Osteoblast (primary cell): ENCODE measurements around the gene APBA2. TPM values are rescaled to one million over a fixed set of nuclear protein-coding genes. Genes with fewer than 3 reads are reported as not detected.
A peak's percentile ranks its signal among the peaks of the same experiment; 100 is the strongest.

Experiments
- DNase-seq: peaks from one replicate; pipeline ENCODE4 v3.0.0; 2011; ENCODE audit warnings: low spot score, mixed read lengths; ENCODE audit not compliant: insufficient read length; ENCODE audit errors: missing footprints
- H2AFZ ChIP-seq: 2 replicates; pipeline ENCODE4 v1.6.0; 2011; ENCODE audit warnings: mild to moderate bottlenecking, low read length
- H3K27ac ChIP-seq: 2 replicates; pipeline ENCODE4 v1.5.1; 2011; ENCODE audit warnings: mild to moderate bottlenecking, low read depth, low read length, moderate library complexity
- H3K27me3 ChIP-seq: 2 replicates; pipeline ENCODE4 v1.6.0; 2012; ENCODE audit warnings: mild to moderate bottlenecking, control low read depth, inconsistent platforms, low read length, moderate library complexity; ENCODE audit not compliant: insufficient read depth
- H3K36me3 ChIP-seq: 2 replicates; pipeline ENCODE4 v1.5.1; 2011; ENCODE audit warnings: mild to moderate bottlenecking, low read length, control low read depth, moderate library complexity; ENCODE audit not compliant: insufficient read depth
- H3K4me1 ChIP-seq: 2 replicates; pipeline ENCODE4 v1.5.1; 2011; ENCODE audit warnings: mild to moderate bottlenecking, low read length, control low read depth, moderate library complexity; ENCODE audit not compliant: insufficient read depth
- H3K4me2 ChIP-seq: 2 replicates; pipeline ENCODE4 v1.6.0; 2011; ENCODE audit warnings: mild to moderate bottlenecking, low read length; ENCODE audit not compliant: insufficient read depth
- H3K4me3 ChIP-seq: fragments of 200-600 bp; sonication (generic); 3 replicates; pipeline ENCODE4 v1.5.1; 2012; ENCODE audit warnings: mild to moderate bottlenecking, low read length, inconsistent platforms; ENCODE audit not compliant: insufficient read depth
- H3K79me2 ChIP-seq: 2 replicates; pipeline ENCODE4 v1.6.0; 2012; ENCODE audit warnings: mild to moderate bottlenecking, low read length, control low read depth, inconsistent platforms; ENCODE audit not compliant: insufficient read depth
- H3K9me3 ChIP-seq: 2 replicates; pipeline ENCODE4 v1.5.1; 2011; ENCODE audit warnings: low read depth, low read length, control low read depth
- H4K20me1 ChIP-seq: 2 replicates; pipeline ENCODE4 v1.6.0; 2012; ENCODE audit warnings: mild to moderate bottlenecking, low read length, control low read depth; ENCODE audit not compliant: insufficient read depth
- total RNA-seq: library from RNA; depleted of rRNA; stranded (reverse); fragments of >200 nt; gene quantifications from 2 replicates; pipeline ENCODE4 v1.2.3, GENCODE V29; 2012
- TF ChIP-seq, protein P1 (sequence below): IDR thresholded peaks from 2 replicates; pipeline ENCODE4 v1.5.1; 2011; ENCODE audit warnings: mild to moderate bottlenecking, low read depth, low read length, moderate library complexity; ENCODE audit errors: extremely low read depth

Gene APBA2
- total RNA-seq, 1 donor, result 6.2 TPM

DNA sequence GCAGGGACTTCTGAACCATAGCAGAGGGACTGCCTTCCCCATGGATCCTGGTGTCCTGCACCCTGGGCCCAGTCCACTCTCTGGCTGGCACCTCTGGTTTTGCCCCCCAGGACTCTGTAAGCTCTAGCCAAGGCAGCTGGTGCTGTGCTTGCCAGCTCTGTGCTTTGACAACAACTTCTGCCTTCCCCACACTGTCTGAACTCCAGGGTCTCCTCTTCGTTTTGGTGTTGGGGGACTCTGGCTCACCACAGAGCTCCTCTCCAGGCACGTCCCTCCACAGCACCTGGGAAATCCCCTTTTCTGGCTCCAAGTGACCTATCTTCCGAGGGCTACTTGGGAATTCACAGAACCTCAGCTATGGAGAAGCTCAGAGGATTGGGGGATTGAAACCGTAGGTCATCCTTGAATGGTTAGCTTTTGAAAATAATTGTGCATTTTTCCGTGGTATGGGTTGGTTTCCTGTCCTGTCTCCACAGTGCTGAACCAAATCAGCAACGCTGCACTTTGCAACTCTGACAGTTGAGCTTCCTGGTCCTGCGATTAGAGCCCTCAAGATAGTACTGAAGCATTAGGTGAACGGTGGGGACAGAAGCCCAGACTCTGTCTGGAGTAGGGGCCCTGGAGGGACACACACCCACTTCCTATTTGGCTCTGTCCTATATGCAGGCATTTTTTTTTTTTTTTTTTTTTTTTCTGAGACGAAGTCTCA, 152.4 kb downstream of the APBA2 start:
- H3K36me3 ChIP-seq, result no peaks in the 10 kb centered on the region
- no peak overlapping the region for H3K4me2 ChIP-seq
- no peaks in the 10 kb centered on the region for H3K27me3 ChIP-seq
- DNase-seq, result no peak
- no peak overlapping the region for H2AFZ ChIP-seq
- no peak overlapping the region for H3K4me3 ChIP-seq
- no peak overlapping the region for H3K27ac ChIP-seq
- H3K4me1 ChIP-seq, result no peaks in the 10 kb centered on the region
- no peaks in the 10 kb centered on the region for H3K9me3 ChIP-seq
- H3K79me2 ChIP-seq, result no peaks in the 10 kb centered on the region
- H4K20me1 ChIP-seq, result no peaks in the 10 kb centered on the region
- TF ChIP-seq, protein P1, sequence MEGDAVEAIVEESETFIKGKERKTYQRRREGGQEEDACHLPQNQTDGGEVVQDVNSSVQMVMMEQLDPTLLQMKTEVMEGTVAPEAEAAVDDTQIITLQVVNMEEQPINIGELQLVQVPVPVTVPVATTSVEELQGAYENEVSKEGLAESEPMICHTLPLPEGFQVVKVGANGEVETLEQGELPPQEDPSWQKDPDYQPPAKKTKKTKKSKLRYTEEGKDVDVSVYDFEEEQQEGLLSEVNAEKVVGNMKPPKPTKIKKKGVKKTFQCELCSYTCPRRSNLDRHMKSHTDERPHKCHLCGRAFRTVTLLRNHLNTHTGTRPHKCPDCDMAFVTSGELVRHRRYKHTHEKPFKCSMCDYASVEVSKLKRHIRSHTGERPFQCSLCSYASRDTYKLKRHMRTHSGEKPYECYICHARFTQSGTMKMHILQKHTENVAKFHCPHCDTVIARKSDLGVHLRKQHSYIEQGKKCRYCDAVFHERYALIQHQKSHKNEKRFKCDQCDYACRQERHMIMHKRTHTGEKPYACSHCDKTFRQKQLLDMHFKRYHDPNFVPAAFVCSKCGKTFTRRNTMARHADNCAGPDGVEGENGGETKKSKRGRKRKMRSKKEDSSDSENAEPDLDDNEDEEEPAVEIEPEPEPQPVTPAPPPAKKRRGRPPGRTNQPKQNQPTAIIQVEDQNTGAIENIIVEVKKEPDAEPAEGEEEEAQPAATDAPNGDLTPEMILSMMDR, result no peak

DNA sequence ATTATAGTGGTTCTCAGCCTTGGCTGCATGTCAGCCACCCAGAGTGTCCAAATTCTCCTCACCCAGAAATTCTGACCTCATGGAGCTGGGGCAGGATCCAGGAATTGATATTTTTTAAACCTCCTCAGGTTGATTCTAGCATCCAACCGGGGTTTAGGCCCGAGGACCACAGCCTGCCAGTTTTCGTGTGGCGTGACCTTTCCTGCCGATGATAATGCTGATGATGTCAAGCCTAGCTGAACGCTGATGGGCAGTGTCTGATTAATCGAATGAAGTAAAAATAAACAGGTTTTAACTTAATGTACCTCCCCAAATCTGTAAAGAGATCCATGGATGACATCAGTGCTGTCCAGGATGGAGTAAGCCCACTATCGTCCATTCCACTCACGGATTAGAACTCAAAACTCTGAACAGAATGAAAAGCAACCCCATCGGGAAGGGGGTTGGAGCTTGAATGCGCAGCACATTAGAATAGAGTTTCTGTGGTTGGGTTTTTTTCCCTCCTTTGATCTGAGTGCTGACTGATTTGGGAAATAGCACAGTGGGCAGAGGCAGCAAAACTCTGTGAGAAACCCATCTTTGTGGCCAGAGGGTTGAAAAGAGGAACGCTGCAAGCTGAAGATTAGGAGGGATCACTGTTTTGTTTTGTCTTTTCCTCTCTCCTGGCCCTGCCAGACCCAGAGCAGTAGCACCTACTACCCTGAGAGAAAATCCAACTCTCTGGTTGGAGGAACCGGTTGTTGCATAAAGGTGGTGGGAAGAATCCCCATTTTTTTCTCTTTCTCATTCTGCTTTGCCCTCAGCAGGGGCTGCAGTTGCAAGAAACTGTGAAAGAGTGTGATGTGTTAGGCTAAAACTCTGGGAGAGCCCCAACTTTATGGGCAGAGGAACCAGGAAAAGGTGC, 153.9 kb downstream of the APBA2 start:
- Histone ChIP-seq H3K36me3 (no peaks in the 10 kb centered on the region), H2AFZ (no peak overlapping the region), H3K79me2 (no peaks in the 10 kb centered on the region), H3K27ac (no peak overlapping the region), H4K20me1 (no peaks in the 10 kb centered on the region), H3K9me3 (no peaks in the 10 kb centered on the region), H3K4me1 (peaks cover 8% of the 10 kb centered on the region), H3K27me3 (no peaks in the 10 kb centered on the region), H3K4me3 (no peak overlapping the region), H3K4me2 (no peak overlapping the region)
- TF ChIP-seq, protein P1, result no peak
- peak; percentile 64 for DNase-seq

DNA sequence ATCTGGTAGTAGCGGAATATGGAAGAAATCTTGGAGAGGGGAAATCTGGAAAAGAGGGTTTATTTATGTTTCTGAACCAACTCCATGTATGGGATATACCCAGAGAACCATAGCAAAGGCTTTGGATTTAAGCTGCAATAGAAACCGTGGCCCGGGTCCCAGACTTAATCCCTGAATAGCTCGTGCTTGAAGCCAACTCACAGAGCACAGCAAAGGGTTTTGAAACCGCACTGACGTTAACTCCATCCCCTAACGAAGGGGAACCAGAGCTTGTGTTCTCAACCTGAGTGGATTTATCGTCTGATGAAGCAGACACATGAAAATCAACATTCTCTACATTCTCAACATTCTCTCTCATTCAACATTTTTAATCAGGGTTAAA, 154.6 kb downstream of the APBA2 start:
- TF ChIP-seq, protein P1, result no peak
- Histone ChIP-seq H3K79me2 (no peaks in the 10 kb centered on the region), H3K4me2 (no peak overlapping the region), H3K4me1 (peaks cover 10% of the 10 kb centered on the region), H3K27me3 (no peaks in the 10 kb centered on the region), H3K4me3 (no peak overlapping the region), H3K9me3 (no peaks in the 10 kb centered on the region), H3K36me3 (no peaks in the 10 kb centered on the region), H4K20me1 (no peaks in the 10 kb centered on the region), H2AFZ (no peak overlapping the region), H3K27ac (no peak overlapping the region)
- DNase-seq, result no peak
